HepG2 (cell line): ENCODE data around the gene FFAR4.
A peak's percentile ranks its signal among the peaks of the same experiment; 100 is the strongest.

ENCODE experiments used
- CTCF ChIP-seq: sonication (generic); formaldehyde crosslinking; IDR thresholded peaks from 2 replicates; pipeline ENCODE4 v1.5.0; 2020; ENCODE audit warnings: mild to moderate bottlenecking, missing genetic modification reagents, moderate library complexity
- MZF1 ChIP-seq: sonication (generic); formaldehyde crosslinking; IDR thresholded peaks from 2 replicates; pipeline ENCODE4 v1.8.1; 2023; ENCODE audit warnings: mild to moderate bottlenecking, missing genetic modification reagents, borderline replicate concordance
- NR3C1 ChIP-seq: sonication (generic); formaldehyde crosslinking; IDR thresholded peaks from 2 replicates; pipeline ENCODE4 v1.4.0; 2020; ENCODE audit warnings: missing genetic modification reagents
- POLR2A ChIP-seq, 2 experiments: IDR thresholded peaks; 2 replicates each; pipeline ENCODE4 v1.6.1; 2011; ENCODE audit warnings: low read depth in 2 of 2, low read length in 2 of 2, mild to moderate bottlenecking in 1 of 2, moderate library complexity in 1 of 2; ENCODE audit not compliant: insufficient read depth in 1 of 2
- TBX2 ChIP-seq: sonication (generic); formaldehyde crosslinking; IDR thresholded peaks from 2 replicates; pipeline ENCODE4 v1.5.0; 2020; ENCODE audit warnings: missing genetic modification reagents, mild to moderate bottlenecking, borderline replicate concordance
- ZBTB34 ChIP-seq: sonication (generic); formaldehyde crosslinking; IDR thresholded peaks from 2 replicates; pipeline ENCODE4 v1.8.0; 2022; ENCODE audit warnings: mild to moderate bottlenecking, missing genetic modification reagents
- ZNF318 ChIP-seq: sonication (generic); formaldehyde crosslinking; IDR thresholded peaks from 2 replicates; pipeline ENCODE4 v1.4.0; 2020; ENCODE audit warnings: mild to moderate bottlenecking, missing genetic modification reagents
- ZNF329 ChIP-seq: sonication (generic); formaldehyde crosslinking; IDR thresholded peaks from 2 replicates; pipeline ENCODE4 v1.9.0; 2021; ENCODE audit warnings: low read depth, mild to moderate bottlenecking, missing genetic modification reagents
- ZNF577 ChIP-seq: sonication (generic); formaldehyde crosslinking; IDR thresholded peaks from 2 replicates; pipeline ENCODE4 v1.4.0; 2020; ENCODE audit warnings: mild to moderate bottlenecking, low read depth, missing genetic modification reagents, borderline replicate concordance
- ZNF660 ChIP-seq: sonication (generic); formaldehyde crosslinking; IDR thresholded peaks from 2 replicates; pipeline ENCODE4 v1.5.1; 2020; ENCODE audit warnings: mild to moderate bottlenecking, low read depth, missing genetic modification reagents, borderline replicate concordance

GRCh38 chr10:93541402-93542357, 24.8 kb upstream of the FFAR4 start:
- TF ChIP-seq ZNF660 (CRISPR knock-in tag) = no peak
- TF ChIP-seq NR3C1 (CRISPR knock-in tag) = no peak
- no peak for TF ChIP-seq ZBTB34
- TF ChIP-seq CTCF (CRISPR knock-in tag) = peak; percentile 84
- no peak for TF ChIP-seq ZNF318 (CRISPR knock-in tag)
- no peak for TF ChIP-seq MZF1 (CRISPR knock-in tag)
- TF ChIP-seq ZNF329 (CRISPR knock-in tag) = no peak
- no peak for TF ChIP-seq ZNF577 (CRISPR knock-in tag)
- TF ChIP-seq POLR2A (IDR thresholded peaks at IDR 0.05; ENCODE audit: insufficient read depth in 1 of 2, low read depth in 2 of 2, low read length in 2 of 2) = no peak
- no peak for TF ChIP-seq TBX2 (CRISPR knock-in tag)
